ENCODE data around the gene RAB3C. TPM values are rescaled to one million over a fixed set of nuclear protein-coding genes. Genes with fewer than 3 reads are reported as not detected.

The RAB3C gene
- total RNA-seq, 1 experiment from 2014 or later = not detected

DNA sequence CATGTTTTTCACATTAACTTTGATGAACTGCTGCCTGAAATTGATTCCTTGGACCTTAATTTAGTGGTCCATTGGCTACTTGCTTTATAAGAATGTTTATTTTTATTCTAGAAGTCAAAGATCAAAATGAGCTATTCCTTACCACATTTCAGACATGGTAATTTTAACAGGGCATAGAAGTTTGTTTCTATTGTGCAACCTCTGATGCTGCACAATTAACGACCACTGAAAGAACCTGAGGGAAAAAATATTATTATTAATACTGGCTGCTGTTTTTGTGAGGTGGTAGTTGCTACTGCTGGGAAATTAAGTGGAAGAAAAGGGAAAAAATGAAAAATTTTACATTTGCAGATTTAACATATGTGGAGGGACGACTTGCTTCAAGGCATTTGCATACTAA lies 37.9 kb upstream of the RAB3C start:
- ATAC-seq = no peak
- no peak overlapping the region for H3K27ac ChIP-seq (ENCODE audit: low read length)
- no TSS peak for BruUV-seq (replicated peaks)
- H3K4me1 ChIP-seq (ENCODE audit: control insufficient read depth, insufficient read depth, low read length) = no peaks in the 10 kb centered on the region
- no peak for DNase-seq (ENCODE audit: low read depth, low spot score)
- H3K36me3 ChIP-seq (ENCODE audit: control insufficient read depth, insufficient read depth, low read length) = no peaks in the 10 kb centered on the region
- in situ Hi-C loops (cut with HindIII; ENCODE audit: low pct_unique_long_range_greater_than_20kb, low sequenced_read_pairs) (no loop called here), intact Hi-C loops (cut with micrococcal nuclease; ENCODE audit: unreplicated experiment) (no loop called here)
- no peaks in the 10 kb centered on the region for H3K9me3 ChIP-seq (ENCODE audit: control insufficient read depth, insufficient read depth, low read depth, low read length)
- no peak for TF ChIP-seq POLR2AphosphoS5 (IDR thresholded peaks at IDR 0.05; ENCODE audit: low read depth, low read length)
- TF ChIP-seq TCF7L2 (IDR thresholded peaks at IDR 0.05; ENCODE audit: low read depth, low read length) = no peak
- no peak for TF ChIP-seq SIN3A (IDR thresholded peaks at IDR 0.05; ENCODE audit: borderline replicate concordance, insufficient read depth, low read depth, low read length)
- TF ChIP-seq, protein P1, sequence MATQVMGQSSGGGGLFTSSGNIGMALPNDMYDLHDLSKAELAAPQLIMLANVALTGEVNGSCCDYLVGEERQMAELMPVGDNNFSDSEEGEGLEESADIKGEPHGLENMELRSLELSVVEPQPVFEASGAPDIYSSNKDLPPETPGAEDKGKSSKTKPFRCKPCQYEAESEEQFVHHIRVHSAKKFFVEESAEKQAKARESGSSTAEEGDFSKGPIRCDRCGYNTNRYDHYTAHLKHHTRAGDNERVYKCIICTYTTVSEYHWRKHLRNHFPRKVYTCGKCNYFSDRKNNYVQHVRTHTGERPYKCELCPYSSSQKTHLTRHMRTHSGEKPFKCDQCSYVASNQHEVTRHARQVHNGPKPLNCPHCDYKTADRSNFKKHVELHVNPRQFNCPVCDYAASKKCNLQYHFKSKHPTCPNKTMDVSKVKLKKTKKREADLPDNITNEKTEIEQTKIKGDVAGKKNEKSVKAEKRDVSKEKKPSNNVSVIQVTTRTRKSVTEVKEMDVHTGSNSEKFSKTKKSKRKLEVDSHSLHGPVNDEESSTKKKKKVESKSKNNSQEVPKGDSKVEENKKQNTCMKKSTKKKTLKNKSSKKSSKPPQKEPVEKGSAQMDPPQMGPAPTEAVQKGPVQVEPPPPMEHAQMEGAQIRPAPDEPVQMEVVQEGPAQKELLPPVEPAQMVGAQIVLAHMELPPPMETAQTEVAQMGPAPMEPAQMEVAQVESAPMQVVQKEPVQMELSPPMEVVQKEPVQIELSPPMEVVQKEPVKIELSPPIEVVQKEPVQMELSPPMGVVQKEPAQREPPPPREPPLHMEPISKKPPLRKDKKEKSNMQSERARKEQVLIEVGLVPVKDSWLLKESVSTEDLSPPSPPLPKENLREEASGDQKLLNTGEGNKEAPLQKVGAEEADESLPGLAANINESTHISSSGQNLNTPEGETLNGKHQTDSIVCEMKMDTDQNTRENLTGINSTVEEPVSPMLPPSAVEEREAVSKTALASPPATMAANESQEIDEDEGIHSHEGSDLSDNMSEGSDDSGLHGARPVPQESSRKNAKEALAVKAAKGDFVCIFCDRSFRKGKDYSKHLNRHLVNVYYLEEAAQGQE (IDR thresholded peaks at IDR 0.05; ENCODE audit: insufficient read depth in 1 of 2, low read depth in 2 of 2, low read length in 1 of 2) = no peak
- TF ChIP-seq, protein P2, sequence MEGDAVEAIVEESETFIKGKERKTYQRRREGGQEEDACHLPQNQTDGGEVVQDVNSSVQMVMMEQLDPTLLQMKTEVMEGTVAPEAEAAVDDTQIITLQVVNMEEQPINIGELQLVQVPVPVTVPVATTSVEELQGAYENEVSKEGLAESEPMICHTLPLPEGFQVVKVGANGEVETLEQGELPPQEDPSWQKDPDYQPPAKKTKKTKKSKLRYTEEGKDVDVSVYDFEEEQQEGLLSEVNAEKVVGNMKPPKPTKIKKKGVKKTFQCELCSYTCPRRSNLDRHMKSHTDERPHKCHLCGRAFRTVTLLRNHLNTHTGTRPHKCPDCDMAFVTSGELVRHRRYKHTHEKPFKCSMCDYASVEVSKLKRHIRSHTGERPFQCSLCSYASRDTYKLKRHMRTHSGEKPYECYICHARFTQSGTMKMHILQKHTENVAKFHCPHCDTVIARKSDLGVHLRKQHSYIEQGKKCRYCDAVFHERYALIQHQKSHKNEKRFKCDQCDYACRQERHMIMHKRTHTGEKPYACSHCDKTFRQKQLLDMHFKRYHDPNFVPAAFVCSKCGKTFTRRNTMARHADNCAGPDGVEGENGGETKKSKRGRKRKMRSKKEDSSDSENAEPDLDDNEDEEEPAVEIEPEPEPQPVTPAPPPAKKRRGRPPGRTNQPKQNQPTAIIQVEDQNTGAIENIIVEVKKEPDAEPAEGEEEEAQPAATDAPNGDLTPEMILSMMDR (IDR thresholded peaks at IDR 0.05) = no peak
- CTCF ChIA-PET = no interaction called here
- H3K4me3 ChIP-seq (ENCODE audit: low read depth in 2 of 2, low read length in 2 of 2) = no peak overlapping the region
- POLR2A ChIA-PET = no interaction called here
- H3K27me3 ChIP-seq (ENCODE audit: control insufficient read depth, insufficient read depth, low read length) = no peaks in the 10 kb centered on the region

DNA sequence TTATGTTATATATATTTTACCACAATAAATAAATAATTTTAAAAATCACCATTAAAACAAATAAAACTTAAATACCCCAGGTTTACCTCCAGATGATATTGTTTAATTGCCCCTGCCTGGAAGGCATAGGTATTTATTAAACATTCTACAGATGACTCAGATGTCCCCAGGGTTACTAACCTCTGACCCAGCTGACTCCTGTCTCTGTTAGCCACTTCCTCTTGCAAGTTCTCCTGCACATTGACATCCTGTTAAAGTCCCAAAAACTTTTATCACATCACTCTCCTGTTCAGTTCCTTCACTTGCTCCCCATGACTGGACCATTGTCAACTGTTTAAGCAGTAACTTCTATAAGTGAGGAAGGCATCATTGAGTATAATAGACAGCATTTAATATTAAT lies 37.0 kb upstream of the RAB3C start:
- BruUV-seq (replicated peaks) = no TSS peak
- TF ChIP-seq TCF7L2 (IDR thresholded peaks at IDR 0.05; ENCODE audit: low read depth, low read length) (no peak), POLR2AphosphoS5 (IDR thresholded peaks at IDR 0.05; ENCODE audit: low read depth, low read length) (no peak), SIN3A (IDR thresholded peaks at IDR 0.05; ENCODE audit: borderline replicate concordance, insufficient read depth, low read depth, low read length) (no peak)
- TF ChIP-seq, protein P1 (IDR thresholded peaks at IDR 0.05; ENCODE audit: insufficient read depth in 1 of 2, low read depth in 2 of 2, low read length in 1 of 2) = no peak
- TF ChIP-seq, protein P2 (IDR thresholded peaks at IDR 0.05) = no peak
- DNase-seq (ENCODE audit: low read depth, low spot score) (no peak), ATAC-seq (no peak)
- no peaks in the 10 kb centered on the region for H3K4me1 ChIP-seq (ENCODE audit: control insufficient read depth, insufficient read depth, low read length)
- in situ Hi-C loops (cut with HindIII; ENCODE audit: low pct_unique_long_range_greater_than_20kb, low sequenced_read_pairs) (no loop called here), intact Hi-C loops (cut with micrococcal nuclease; ENCODE audit: unreplicated experiment) (no loop called here)
- no peaks in the 10 kb centered on the region for H3K27me3 ChIP-seq (ENCODE audit: control insufficient read depth, insufficient read depth, low read length)
- no peak overlapping the region for H3K4me3 ChIP-seq (ENCODE audit: low read depth in 2 of 2, low read length in 2 of 2)
- POLR2A ChIA-PET = no interaction called here
- H3K27ac ChIP-seq (ENCODE audit: low read length) = no peak overlapping the region
- H3K36me3 ChIP-seq (ENCODE audit: control insufficient read depth, insufficient read depth, low read length) = no peaks in the 10 kb centered on the region
- CTCF ChIA-PET = no interaction called here
- H3K9me3 ChIP-seq (ENCODE audit: control insufficient read depth, insufficient read depth, low read depth, low read length) = no peaks in the 10 kb centered on the region

All from Panc1 (cell line).